ENCODE data around the gene CLTCL1. TPM values are rescaled to one million over a fixed set of nuclear protein-coding genes. Genes with fewer than 3 reads are reported as not detected.

The CLTCL1 gene
- total and polyA plus RNA-seq, 4 donors: 12.3 to 20.9 (median 15.7) TPM

DNA sequence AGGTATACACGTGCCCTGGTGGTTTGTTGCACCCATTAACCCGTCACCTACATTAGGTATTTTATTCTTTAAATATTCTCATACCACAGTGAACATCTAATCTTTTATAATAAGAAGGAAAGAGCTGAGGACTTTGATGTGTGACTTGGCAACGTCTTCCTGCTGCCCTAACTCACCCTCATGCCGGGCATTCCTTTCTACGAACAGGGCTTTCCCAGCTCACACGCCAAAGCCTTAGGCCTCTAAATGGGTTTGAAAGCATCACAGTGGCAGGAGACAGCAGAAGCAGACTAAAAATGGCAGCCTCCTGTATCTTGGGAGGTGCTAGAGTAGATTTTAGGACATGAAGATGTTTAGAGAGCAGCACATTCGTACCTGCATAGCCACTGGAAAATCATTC lies 52.6 kb downstream of the CLTCL1 start:
- DNase-seq (ENCODE audit: low read depth in 4 of 6, low spot score in 6 of 6): no peak
- Histone ChIP-seq H3K4me3 (ENCODE audit: low read depth, low read length) (no peak overlapping the region), H3K27me3 (ENCODE audit: control insufficient read depth, insufficient read depth, low read length) (no peaks in the 10 kb centered on the region), H3K9me3 (ENCODE audit: control insufficient read depth, insufficient read depth, low read length) (no peaks in the 10 kb centered on the region), H3K27ac (ENCODE audit: low read depth, low read length) (no peak overlapping the region), H3K36me3 (ENCODE audit: control insufficient read depth, insufficient read depth, low read length) (peaks cover 32% of the 10 kb centered on the region), H3K4me1 (ENCODE audit: control insufficient read depth, insufficient read depth, low read length) (no peaks in the 10 kb centered on the region)
- 100% methylated on average over 1 of the region's 7 CpGs for WGBS (ENCODE audit: insufficient coverage)

DNA sequence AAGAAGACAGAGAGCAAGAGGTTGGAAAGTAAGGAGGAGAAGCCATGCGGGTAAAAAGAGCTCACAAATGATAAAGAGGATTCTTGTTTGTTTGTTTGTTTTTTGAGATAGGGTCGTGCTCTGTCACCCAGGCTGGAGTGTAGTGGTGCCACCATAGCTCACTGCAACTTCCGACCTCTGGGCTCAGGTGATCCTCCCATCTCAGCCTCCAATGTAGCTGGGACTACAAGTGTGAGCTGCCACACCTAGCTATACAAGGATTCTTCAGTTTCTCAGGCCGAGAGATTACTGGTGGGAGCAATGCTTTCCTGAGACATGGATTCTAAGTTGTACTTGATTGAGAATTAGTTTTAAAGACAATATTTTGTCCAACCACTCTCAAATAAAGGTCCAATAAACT lies 55.6 kb downstream of the CLTCL1 start:
- Histone ChIP-seq H3K4me1 (ENCODE audit: control insufficient read depth, insufficient read depth, low read length) (no peaks in the 10 kb centered on the region), H3K36me3 (ENCODE audit: control insufficient read depth, insufficient read depth, low read length) (peaks cover 23% of the 10 kb centered on the region), H3K4me3 (ENCODE audit: low read depth, low read length) (no peak overlapping the region), H3K9me3 (ENCODE audit: control insufficient read depth, insufficient read depth, low read length) (no peaks in the 10 kb centered on the region), H3K27ac (ENCODE audit: low read depth, low read length) (no peak overlapping the region), H3K27me3 (ENCODE audit: control insufficient read depth, insufficient read depth, low read length) (no peaks in the 10 kb centered on the region)
- WGBS (ENCODE audit: insufficient coverage): 92% methylated on average over 2 of the region's 4 CpGs
- DNase-seq (ENCODE audit: low read depth in 4 of 6, low spot score in 6 of 6): no peak

DNA sequence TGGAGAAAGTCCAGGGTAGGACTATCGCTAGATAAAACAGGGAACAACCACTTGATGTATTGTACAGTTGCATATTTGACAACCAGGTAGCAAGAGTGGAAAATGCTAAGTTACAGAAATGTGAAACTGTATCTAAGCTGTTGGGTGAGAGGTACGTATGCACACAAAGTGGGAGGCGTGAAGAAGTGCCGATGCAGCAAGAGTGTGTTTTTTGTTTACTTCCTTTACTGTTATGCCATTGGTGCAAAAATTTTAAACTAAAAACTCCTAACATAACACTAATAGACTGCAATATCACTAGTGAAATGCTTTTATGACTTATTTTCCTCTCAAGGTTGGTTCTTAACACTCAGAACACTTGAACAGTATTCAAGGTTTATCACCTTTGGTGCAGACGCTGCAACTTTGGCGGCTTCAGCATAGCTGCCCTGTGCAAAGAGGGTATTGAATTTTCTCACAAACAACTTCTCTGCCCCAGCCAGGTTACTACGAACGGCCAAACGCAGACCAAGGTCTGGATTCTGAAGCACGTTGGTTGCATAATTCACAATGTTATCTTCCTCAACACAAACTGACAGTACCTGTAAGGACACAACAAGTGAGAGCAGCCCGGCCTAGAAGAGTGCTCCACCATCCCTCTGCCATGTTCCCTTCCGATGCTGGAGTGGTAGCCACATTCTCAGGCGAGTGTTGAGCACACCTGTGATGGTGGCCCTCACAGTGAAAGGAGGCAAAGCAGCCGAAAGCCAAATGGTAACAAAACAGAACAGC lies 57.2 kb downstream of the CLTCL1 start:
- DNase-seq (ENCODE audit: low read depth in 4 of 6, low spot score in 6 of 6): no peak
- Histone ChIP-seq H3K27me3 (ENCODE audit: control insufficient read depth, insufficient read depth, low read length) (no peaks in the 10 kb centered on the region), H3K4me1 (ENCODE audit: control insufficient read depth, insufficient read depth, low read length) (no peaks in the 10 kb centered on the region), H3K4me3 (ENCODE audit: low read depth, low read length) (no peak overlapping the region), H3K9me3 (ENCODE audit: control insufficient read depth, insufficient read depth, low read length) (no peaks in the 10 kb centered on the region), H3K27ac (ENCODE audit: low read depth, low read length) (no peak overlapping the region), H3K36me3 (ENCODE audit: control insufficient read depth, insufficient read depth, low read length) (peaks cover 11% of the 10 kb centered on the region)
- WGBS (ENCODE audit: insufficient coverage): 92% methylated on average over 11 of the region's 14 CpGs

DNA sequence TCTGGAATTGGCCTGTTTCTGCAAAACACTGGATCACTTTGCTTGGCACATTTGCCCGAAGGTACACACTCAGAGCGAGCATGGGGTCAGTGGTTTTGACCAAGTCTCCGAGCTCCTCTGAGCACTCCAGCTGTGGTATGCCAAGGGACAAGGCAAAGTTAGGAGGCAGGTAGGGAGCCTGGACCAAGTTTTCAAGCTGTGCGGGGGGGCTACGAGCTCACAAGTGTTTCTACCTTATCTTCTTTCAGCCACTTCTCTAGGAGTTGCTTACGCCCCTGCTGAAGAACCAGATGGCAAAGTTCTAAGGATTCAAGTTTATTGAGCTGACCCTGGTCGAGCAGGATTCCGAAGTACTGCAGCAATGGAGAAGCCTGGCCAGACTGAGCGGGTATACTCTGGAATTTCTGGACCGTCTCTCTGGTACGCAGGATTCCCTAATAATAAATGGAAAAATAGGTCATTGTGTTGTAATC lies 58.3 kb downstream of the CLTCL1 start:
- H3K27me3 ChIP-seq (ENCODE audit: control insufficient read depth, insufficient read depth, low read length): no peaks in the 10 kb centered on the region
- H3K4me3 ChIP-seq (ENCODE audit: low read depth, low read length): no peak overlapping the region
- WGBS (ENCODE audit: insufficient coverage): 94% methylated on average over 8 of the region's 11 CpGs
- H3K9me3 ChIP-seq (ENCODE audit: control insufficient read depth, insufficient read depth, low read length): no peaks in the 10 kb centered on the region
- H3K36me3 ChIP-seq (ENCODE audit: control insufficient read depth, insufficient read depth, low read length): peaks cover 8% of the 10 kb centered on the region
- H3K4me1 ChIP-seq (ENCODE audit: control insufficient read depth, insufficient read depth, low read length): no peaks in the 10 kb centered on the region
- no peak overlapping the region for H3K27ac ChIP-seq (ENCODE audit: low read depth, low read length)
- DNase-seq (ENCODE audit: low read depth in 4 of 6, low spot score in 6 of 6): no peak

DNA sequence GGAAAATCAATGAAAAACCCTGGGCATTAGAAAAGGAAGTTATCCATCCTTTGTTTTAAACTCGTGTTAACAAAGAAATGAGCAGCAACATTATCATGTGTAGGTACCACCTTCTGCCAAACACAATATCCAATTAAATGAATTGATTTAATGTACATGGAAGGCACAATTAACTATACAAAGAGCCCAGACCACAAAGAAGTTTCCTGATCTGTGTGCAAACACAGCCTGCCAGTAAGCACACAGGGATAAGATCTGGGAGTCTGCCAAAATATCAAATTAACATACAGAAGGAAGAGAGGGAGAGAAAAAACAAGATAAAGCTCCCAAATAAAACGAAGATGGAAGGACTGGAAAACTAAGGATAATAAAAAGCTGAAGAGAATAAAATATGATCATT lies 58.9 kb downstream of the CLTCL1 start:
- WGBS (ENCODE audit: insufficient coverage): no CpG with 5 or more reads among the region's 2 CpGs
- Histone ChIP-seq H3K27ac (ENCODE audit: low read depth, low read length) (no peak overlapping the region), H3K4me3 (ENCODE audit: low read depth, low read length) (no peak overlapping the region), H3K27me3 (ENCODE audit: control insufficient read depth, insufficient read depth, low read length) (no peaks in the 10 kb centered on the region), H3K4me1 (ENCODE audit: control insufficient read depth, insufficient read depth, low read length) (no peaks in the 10 kb centered on the region), H3K9me3 (ENCODE audit: control insufficient read depth, insufficient read depth, low read length) (no peaks in the 10 kb centered on the region), H3K36me3 (ENCODE audit: control insufficient read depth, insufficient read depth, low read length) (peaks cover 7% of the 10 kb centered on the region)
- no peak for DNase-seq (ENCODE audit: low read depth in 4 of 6, low spot score in 6 of 6)

DNA sequence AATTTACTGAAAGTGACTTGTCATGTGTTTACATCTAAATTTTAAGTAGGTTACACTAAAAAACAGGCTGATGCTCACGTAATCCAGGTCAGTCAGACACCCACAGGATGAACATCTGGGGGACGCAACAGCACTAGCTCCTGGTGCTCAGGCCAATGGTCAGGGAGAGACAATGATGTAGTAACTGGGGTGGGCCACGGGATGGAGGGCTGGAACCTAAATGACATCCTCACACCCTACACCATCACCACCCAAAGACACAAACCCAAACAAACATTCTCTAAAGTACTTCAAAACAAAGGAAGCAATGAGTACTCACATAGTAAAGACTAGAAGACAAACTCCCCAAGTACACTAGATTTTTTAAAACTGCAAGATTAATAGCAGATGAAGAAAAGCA lies 59.5 kb downstream of the CLTCL1 start:
- no CpG with 5 or more reads among the region's 3 CpGs for WGBS (ENCODE audit: insufficient coverage)

DNA sequence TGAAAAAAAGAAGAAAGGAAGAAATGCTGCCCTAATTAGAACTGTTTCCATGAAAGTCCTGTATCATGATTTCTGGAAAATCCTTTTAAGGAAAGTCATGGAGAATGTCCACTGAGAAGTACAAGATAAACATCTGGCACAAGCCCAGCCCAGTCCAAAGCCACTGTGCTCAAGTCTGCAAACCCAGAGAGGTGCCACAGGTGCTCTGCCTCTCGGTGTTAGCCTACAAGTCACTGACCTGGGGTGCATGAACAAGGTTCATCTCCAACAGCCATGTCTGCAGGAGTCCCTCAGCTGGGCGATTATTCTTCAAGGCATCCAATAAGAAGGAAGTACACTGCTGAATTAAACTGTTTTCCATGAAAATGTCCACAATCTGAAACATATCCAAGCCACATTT lies 61.9 kb downstream of the CLTCL1 start:
- peaks cover 17% of the 10 kb centered on the region for H3K36me3 ChIP-seq (ENCODE audit: control insufficient read depth, insufficient read depth, low read length)
- H3K9me3 ChIP-seq (ENCODE audit: control insufficient read depth, insufficient read depth, low read length): no peaks in the 10 kb centered on the region
- no peaks in the 10 kb centered on the region for H3K4me1 ChIP-seq (ENCODE audit: control insufficient read depth, insufficient read depth, low read length)
- no peak overlapping the region for H3K27ac ChIP-seq (ENCODE audit: low read depth, low read length)
- 90% methylated on average over 2 of the region's 2 CpGs for WGBS (ENCODE audit: insufficient coverage)
- DNase-seq (ENCODE audit: low read depth in 4 of 6, low spot score in 6 of 6): no peak
- H3K27me3 ChIP-seq (ENCODE audit: control insufficient read depth, insufficient read depth, low read length): no peaks in the 10 kb centered on the region
- no peak overlapping the region for H3K4me3 ChIP-seq (ENCODE audit: low read depth, low read length)

More for the DNA sequence above, 59.5 kb downstream of the CLTCL1 start:
- H3K9me3 ChIP-seq (ENCODE audit: control insufficient read depth, insufficient read depth, low read length): no peaks in the 10 kb centered on the region
- H3K27me3 ChIP-seq (ENCODE audit: control insufficient read depth, insufficient read depth, low read length): no peaks in the 10 kb centered on the region
- no peak for DNase-seq (ENCODE audit: low read depth in 4 of 6, low spot score in 6 of 6)
- no peaks in the 10 kb centered on the region for H3K4me1 ChIP-seq (ENCODE audit: control insufficient read depth, insufficient read depth, low read length)
- no peak overlapping the region for H3K4me3 ChIP-seq (ENCODE audit: low read depth, low read length)
- peaks cover 8% of the 10 kb centered on the region for H3K36me3 ChIP-seq (ENCODE audit: control insufficient read depth, insufficient read depth, low read length)
- no peak overlapping the region for H3K27ac ChIP-seq (ENCODE audit: low read depth, low read length)

DNA sequence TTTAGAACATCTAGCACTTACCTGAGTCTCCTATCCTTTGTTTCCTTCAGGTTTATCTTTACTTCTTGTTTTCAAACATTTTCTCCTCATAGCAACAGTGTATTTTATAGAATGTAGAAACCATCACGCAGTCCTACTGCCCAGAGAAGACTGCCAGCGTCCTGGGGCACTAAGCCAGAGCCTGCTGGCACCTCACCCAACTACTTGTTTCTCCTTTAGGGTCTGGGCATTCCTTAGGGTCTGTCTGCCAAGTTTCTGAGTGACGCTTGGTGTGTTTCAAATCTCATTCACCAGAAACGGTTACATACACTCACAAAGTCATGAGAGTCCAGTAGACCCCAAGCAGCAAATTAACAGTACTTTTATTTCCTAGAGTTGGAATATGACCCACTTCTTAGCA lies 63.3 kb downstream of the CLTCL1 start:
- peak in 3 of 6 donors; percentile 6 to 74 (median 11) for DNase-seq (ENCODE audit: low read depth in 4 of 6, low spot score in 6 of 6)
- peaks cover 23% of the 10 kb centered on the region for H3K36me3 ChIP-seq (ENCODE audit: control insufficient read depth, insufficient read depth, low read length)
- H3K9me3 ChIP-seq (ENCODE audit: control insufficient read depth, insufficient read depth, low read length): no peaks in the 10 kb centered on the region
- H3K4me1 ChIP-seq (ENCODE audit: control insufficient read depth, insufficient read depth, low read length): no peaks in the 10 kb centered on the region
- no peak overlapping the region for H3K27ac ChIP-seq (ENCODE audit: low read depth, low read length)
- 93% methylated on average over 2 of the region's 4 CpGs for WGBS (ENCODE audit: insufficient coverage)
- H3K27me3 ChIP-seq (ENCODE audit: control insufficient read depth, insufficient read depth, low read length): no peaks in the 10 kb centered on the region
- H3K4me3 ChIP-seq (ENCODE audit: low read depth, low read length): no peak overlapping the region

DNA sequence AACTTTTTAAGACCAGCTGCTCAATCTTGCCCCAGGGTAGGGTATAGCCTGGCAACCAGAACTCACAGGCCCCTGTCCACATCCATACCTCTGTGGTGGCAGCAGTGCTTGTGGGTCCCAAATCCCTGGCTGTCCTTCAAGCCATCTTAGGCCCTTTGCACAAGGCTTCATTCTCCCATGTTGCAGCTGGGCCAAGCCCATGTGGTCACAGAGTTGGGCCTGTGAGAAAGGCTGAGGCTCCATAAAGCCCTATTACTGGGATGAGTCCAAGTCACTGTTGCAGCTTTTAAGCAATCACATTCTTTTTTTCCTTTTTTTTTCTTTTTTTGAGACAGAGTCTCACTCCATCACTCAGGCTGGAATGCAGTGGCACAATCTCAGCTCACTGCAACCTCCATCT lies 65.1 kb downstream of the CLTCL1 start:
- Histone ChIP-seq H3K4me1 (ENCODE audit: control insufficient read depth, insufficient read depth, low read length) (no peaks in the 10 kb centered on the region), H3K9me3 (ENCODE audit: control insufficient read depth, insufficient read depth, low read length) (no peaks in the 10 kb centered on the region), H3K27me3 (ENCODE audit: control insufficient read depth, insufficient read depth, low read length) (no peaks in the 10 kb centered on the region), H3K36me3 (ENCODE audit: control insufficient read depth, insufficient read depth, low read length) (peaks cover 30% of the 10 kb centered on the region), H3K27ac (ENCODE audit: low read depth, low read length) (no peak overlapping the region), H3K4me3 (ENCODE audit: low read depth, low read length) (no peak overlapping the region)
- DNase-seq (ENCODE audit: low read depth in 4 of 6, low spot score in 6 of 6): no peak

DNA sequence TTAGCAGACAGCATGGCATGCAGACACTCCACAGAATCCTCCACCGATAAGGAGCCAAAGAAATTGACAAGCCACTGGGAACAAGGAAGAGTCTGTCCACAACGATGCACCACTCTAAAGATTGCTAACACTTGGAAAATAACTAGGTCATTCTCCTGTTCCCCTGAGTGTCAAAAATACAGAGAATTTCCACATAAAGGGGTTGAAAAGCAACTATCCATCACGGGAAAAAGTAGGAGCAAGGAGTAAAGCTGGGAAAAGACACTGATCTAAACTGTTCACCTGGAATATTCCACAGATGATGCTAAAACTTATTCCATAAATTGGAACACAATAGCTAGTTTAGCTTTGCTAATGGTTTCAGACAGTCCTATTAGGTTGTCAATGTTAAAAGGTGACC lies 66.0 kb downstream of the CLTCL1 start:
- H3K4me1 ChIP-seq (ENCODE audit: control insufficient read depth, insufficient read depth, low read length): no peaks in the 10 kb centered on the region
- no peak overlapping the region for H3K27ac ChIP-seq (ENCODE audit: low read depth, low read length)
- H3K36me3 ChIP-seq (ENCODE audit: control insufficient read depth, insufficient read depth, low read length): peaks cover 39% of the 10 kb centered on the region
- 87% methylated on average over 2 of the region's 3 CpGs for WGBS (ENCODE audit: insufficient coverage)
- H3K9me3 ChIP-seq (ENCODE audit: control insufficient read depth, insufficient read depth, low read length): no peaks in the 10 kb centered on the region
- DNase-seq (ENCODE audit: low read depth in 4 of 6, low spot score in 6 of 6): no peak
- H3K27me3 ChIP-seq (ENCODE audit: control insufficient read depth, insufficient read depth, low read length): no peaks in the 10 kb centered on the region
- H3K4me3 ChIP-seq (ENCODE audit: low read depth, low read length): no peak overlapping the region

Measured in spinal cord (tissue), 10 donors.